Measurements from ENCODE around the gene KCNQ1. TPM values are rescaled to one million over a fixed set of nuclear protein-coding genes. Genes with fewer than 3 reads are reported as not detected.
A peak's percentile ranks its signal among the peaks of the same experiment; 100 is the strongest.

The KCNQ1 gene
- total RNA-seq, 1 experiment from 2014 or later: not detected

DNA sequence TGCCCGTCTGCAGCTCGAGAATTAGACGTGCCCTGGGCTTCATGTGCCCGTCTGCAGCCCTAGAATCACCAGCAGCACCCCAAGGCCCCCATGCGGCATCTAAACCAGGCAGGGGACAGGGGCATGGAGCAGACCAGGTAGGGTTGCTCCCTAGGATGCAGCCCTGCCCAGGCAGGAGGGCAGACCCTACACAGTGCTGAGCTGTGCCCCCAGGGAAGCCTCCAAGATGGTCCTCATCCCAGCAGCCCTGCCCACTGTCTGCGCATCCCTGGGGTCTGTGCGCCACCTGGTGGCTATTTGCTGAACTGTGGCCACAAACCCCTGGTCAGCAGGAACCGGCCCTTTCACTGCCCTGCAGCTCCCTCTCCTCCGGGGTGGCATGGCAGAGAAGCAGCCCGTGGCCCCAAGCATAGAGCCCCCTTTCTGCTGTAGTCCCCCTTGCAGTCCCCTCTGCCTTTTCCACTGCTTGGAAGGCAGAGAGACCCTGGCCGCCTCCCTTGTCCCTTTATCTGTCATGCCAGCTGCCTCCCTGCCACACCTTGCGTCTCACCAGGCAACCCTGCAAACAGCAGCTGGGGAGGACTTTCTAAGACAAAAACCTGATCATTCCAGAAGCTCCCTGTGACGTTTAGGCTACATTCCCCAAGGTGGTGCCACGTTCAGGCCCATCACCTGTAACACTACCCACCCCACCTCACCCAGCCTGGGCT is 86.6 kb downstream of the KCNQ1 start:
- H3K9me3 ChIP-seq (ENCODE audit: insufficient read depth, low read depth): no peaks in the 10 kb centered on the region
- H3K79me2 ChIP-seq (ENCODE audit: low read depth): no peaks in the 10 kb centered on the region
- no TSS peak for BruUV-seq (replicated peaks)
- intact Hi-C loops (cut with micrococcal nuclease; ENCODE audit: unreplicated experiment): loop anchor here (1.0 to 10.0 kb wide), 5 partner anchors 103 to 686 kb away; partner anchors contain the start of genes KCNQ1OT1 and MRGPRG
- 0 out of 2 replicates have a peak, but pooled peaks cover 8% of the 10 kb centered on the region for H3F3A ChIP-seq (ENCODE audit: insufficient read depth, low read depth)
- H2AFZ ChIP-seq: no peak overlapping the region
- no peak overlapping the region for H3K4me2 ChIP-seq
- no peaks in the 10 kb centered on the region for H3K36me3 ChIP-seq (ENCODE audit: low read depth)
- H3K9me2 ChIP-seq (ENCODE audit: insufficient read depth): no peaks in the 10 kb centered on the region
- H3K4me3 ChIP-seq: no peak overlapping the region
- TF ChIP-seq EZH2 (IDR thresholded peaks at IDR 0.05; ENCODE audit: low read depth): no peak
- TF ChIP-seq, protein P1, sequence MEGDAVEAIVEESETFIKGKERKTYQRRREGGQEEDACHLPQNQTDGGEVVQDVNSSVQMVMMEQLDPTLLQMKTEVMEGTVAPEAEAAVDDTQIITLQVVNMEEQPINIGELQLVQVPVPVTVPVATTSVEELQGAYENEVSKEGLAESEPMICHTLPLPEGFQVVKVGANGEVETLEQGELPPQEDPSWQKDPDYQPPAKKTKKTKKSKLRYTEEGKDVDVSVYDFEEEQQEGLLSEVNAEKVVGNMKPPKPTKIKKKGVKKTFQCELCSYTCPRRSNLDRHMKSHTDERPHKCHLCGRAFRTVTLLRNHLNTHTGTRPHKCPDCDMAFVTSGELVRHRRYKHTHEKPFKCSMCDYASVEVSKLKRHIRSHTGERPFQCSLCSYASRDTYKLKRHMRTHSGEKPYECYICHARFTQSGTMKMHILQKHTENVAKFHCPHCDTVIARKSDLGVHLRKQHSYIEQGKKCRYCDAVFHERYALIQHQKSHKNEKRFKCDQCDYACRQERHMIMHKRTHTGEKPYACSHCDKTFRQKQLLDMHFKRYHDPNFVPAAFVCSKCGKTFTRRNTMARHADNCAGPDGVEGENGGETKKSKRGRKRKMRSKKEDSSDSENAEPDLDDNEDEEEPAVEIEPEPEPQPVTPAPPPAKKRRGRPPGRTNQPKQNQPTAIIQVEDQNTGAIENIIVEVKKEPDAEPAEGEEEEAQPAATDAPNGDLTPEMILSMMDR (conservative IDR thresholded peaks at IDR 0.05): peak; percentile 90
- CTCF ChIA-PET: interaction anchor here (1.2 kb wide), 1 partner anchor 111 kb away, joined by 3 read pairs; no protein-coding TSS in a partner anchor
- H3K4me1 ChIP-seq (replicated peaks; ENCODE audit: insufficient read depth): peaks cover 13% of the 10 kb centered on the region
- POLR2A ChIA-PET (ENCODE audit: unreplicated experiment): interaction anchor here (0.6 kb wide), 1 partner anchor 881 kb away, joined by 5 read pairs; no protein-coding TSS in a partner anchor
- H4K20me1 ChIP-seq (ENCODE audit: insufficient read depth): no peaks in the 10 kb centered on the region
- peaks cover 17% of the 10 kb centered on the region for H3K27me3 ChIP-seq (ENCODE audit: insufficient read depth, low read depth)
- DNase-seq: peak in 1 of 2 experiments; percentile 71
- no peak overlapping the region for H3K27ac ChIP-seq

DNA sequence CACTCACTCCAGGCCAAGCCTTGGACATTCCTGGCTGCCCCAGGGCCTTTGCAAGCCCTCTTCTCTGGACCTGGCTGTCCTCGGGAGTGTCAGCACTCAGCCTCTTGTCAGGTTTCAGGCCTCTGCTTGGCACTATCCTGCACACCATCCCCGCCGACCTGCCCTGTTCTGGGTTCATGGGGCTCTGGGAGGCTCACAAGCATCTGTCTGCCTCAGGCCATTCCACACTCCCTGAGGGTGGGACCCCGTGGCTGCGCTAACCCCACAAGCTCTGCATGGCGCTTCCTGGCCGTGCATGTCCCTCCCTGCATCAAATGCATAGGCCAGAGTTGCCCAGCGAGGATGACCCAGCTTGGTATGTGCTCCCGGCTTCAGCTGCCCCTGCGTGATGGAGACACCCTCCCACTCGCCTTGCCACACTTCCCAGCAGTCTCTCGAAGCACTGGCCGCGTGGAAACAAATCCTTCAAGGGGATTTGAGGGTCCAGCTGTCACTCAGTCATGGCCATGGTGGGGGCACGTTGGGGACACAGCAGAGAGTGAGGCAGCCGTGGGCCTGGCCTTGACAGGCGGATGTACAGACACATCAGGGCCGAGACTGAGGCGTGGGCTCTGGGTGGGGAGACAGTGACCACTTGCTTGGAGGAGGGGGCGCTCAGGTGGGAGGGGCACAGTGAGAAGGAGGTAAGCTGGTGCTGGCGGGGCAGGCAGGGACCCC is 87.3 kb downstream of the KCNQ1 start:
- Histone ChIP-seq H3K27ac (no peak overlapping the region), H4K20me1 (ENCODE audit: insufficient read depth) (no peaks in the 10 kb centered on the region), H2AFZ (no peak overlapping the region), H3K4me1 (replicated peaks; ENCODE audit: insufficient read depth) (peaks cover 13% of the 10 kb centered on the region), H3K79me2 (ENCODE audit: low read depth) (no peaks in the 10 kb centered on the region), H3F3A (ENCODE audit: insufficient read depth, low read depth) (0 out of 2 replicates have a peak, but pooled peaks cover 8% of the 10 kb centered on the region), H3K27me3 (ENCODE audit: insufficient read depth, low read depth) (peaks cover 17% of the 10 kb centered on the region), H3K36me3 (ENCODE audit: low read depth) (no peaks in the 10 kb centered on the region), H3K4me3 (no peak overlapping the region), H3K4me2 (no peak overlapping the region), H3K9me3 (ENCODE audit: insufficient read depth, low read depth) (no peaks in the 10 kb centered on the region), H3K9me2 (ENCODE audit: insufficient read depth) (no peaks in the 10 kb centered on the region)
- CTCF ChIA-PET: interaction anchor here (0.6 to 1.2 kb wide), 4 partner anchors 112 to 398 kb away, joined by 3 read pairs; no protein-coding TSS in a partner anchor
- intact Hi-C loops (cut with micrococcal nuclease; ENCODE audit: unreplicated experiment): loop anchor here (1.0 to 10.0 kb wide), 5 partner anchors 104 to 685 kb away; partner anchors contain the start of genes KCNQ1OT1 and MRGPRG
- POLR2A ChIA-PET (ENCODE audit: unreplicated experiment): no interaction called here
- BruUV-seq (replicated peaks): no TSS peak
- TF ChIP-seq, protein P1 (conservative IDR thresholded peaks at IDR 0.05): no peak
- TF ChIP-seq EZH2 (IDR thresholded peaks at IDR 0.05; ENCODE audit: low read depth): no peak
- DNase-seq: no peak
